SHP77 (cell line): ENCODE measurements around the gene XYLT2.

Source experiments
- DNase-seq, 2 experiments: peaks; one replicate each; lab custom pipeline; 2025; lab: John Stamatoyannopoulos, UW

The XYLT2 gene

GRCh38 chr17:50348522-50349242, 2.8 kb downstream of the XYLT2 start:
- no peak for DNase-seq

- no peak for DNase-seq
Observed at GRCh38 chr17:50349243-50349600, 3.3 kb downstream of the XYLT2 start.

GRCh38 chr17:50350733-50351132, 4.8 kb downstream of the XYLT2 start:
- DNase-seq, result no peak

GRCh38 chr17:50352072-50352692, 6.3 kb downstream of the XYLT2 start:
- DNase-seq, result no peak

- DNase-seq, result no peak
Observed at GRCh38 chr17:50352693-50353599, 7.0 kb downstream of the XYLT2 start.

GRCh38 chr17:50353600-50354195, 7.8 kb downstream of the XYLT2 start:
- DNase-seq, result no peak

- no peak for DNase-seq
Observed at GRCh38 chr17:50354198-50354597, 8.3 kb downstream of the XYLT2 start.

- DNase-seq, result no peak
Observed at GRCh38 chr17:50354776-50355175, 8.8 kb downstream of the XYLT2 start.

- no peak for DNase-seq
Observed at GRCh38 chr17:50355336-50355700, 9.4 kb downstream of the XYLT2 start.

- no peak for DNase-seq
Observed at GRCh38 chr17:50355701-50356341, 9.9 kb downstream of the XYLT2 start.

GRCh38 chr17:50356418-50356817, 10.5 kb downstream of the XYLT2 start:
- no peak for DNase-seq

- DNase-seq, result no peak
Observed at GRCh38 chr17:50356892-50357510, 11.1 kb downstream of the XYLT2 start.

- DNase-seq, result no peak
Observed at GRCh38 chr17:50358177-50358576, 12.3 kb downstream of the XYLT2 start.

- no peak for DNase-seq
Observed at GRCh38 chr17:50359005-50359699, 13.2 kb downstream of the XYLT2 start.

GRCh38 chr17:50359998-50360461, 14.1 kb downstream of the XYLT2 start:
- DNase-seq, result no peak

- no peak for DNase-seq
Observed at GRCh38 chr17:50360486-50361115, 14.7 kb downstream of the XYLT2 start.

- peak; percentile 10 to 60 for DNase-seq
Observed at GRCh38 chr17:50361561-50362480, 15.9 kb downstream of the XYLT2 start.

- no peak for DNase-seq
Observed at GRCh38 chr17:50362661-50363060, 16.7 kb downstream of the XYLT2 start.
